HG02870 (cell line): ENCODE measurements around the gene COL4A1.

Experiments
- ATAC-seq: cut with Tn5 transposase; IDR thresholded peaks from one replicate; pipeline ENCODE4 v1.9.1; 2021; ENCODE audit warnings: mild to moderate bottlenecking, moderate library complexity; ENCODE audit not compliant: unreplicated experiment

Gene COL4A1

GRCh38 chr13:110177790-110178189, 129.2 kb downstream of the COL4A1 start:
- no peak for ATAC-seq

- ATAC-seq, result no peak
Observed at GRCh38 chr13:110176431-110176830, 130.5 kb downstream of the COL4A1 start.

- no peak for ATAC-seq
Observed at GRCh38 chr13:110173247-110173818, 133.6 kb downstream of the COL4A1 start.

GRCh38 chr13:110170882-110171281, 136.1 kb downstream of the COL4A1 start:
- no peak for ATAC-seq

GRCh38 chr13:110170020-110170790, 136.8 kb downstream of the COL4A1 start:
- no peak for ATAC-seq

- ATAC-seq, result no peak
Observed at GRCh38 chr13:110168999-110169933, 137.7 kb downstream of the COL4A1 start.

GRCh38 chr13:110166598-110166997, 140.4 kb downstream of the COL4A1 start:
- ATAC-seq, result no peak

GRCh38 chr13:110164706-110165105, 142.3 kb downstream of the COL4A1 start:
- ATAC-seq, result no peak

- no peak for ATAC-seq
Observed at GRCh38 chr13:110162866-110163658, 143.9 kb downstream of the COL4A1 start.

GRCh38 chr13:110162053-110162452, 144.9 kb downstream of the COL4A1 start:
- ATAC-seq, result no peak

GRCh38 chr13:110161112-110161882, 145.7 kb downstream of the COL4A1 start:
- no peak for ATAC-seq

GRCh38 chr13:110158226-110158625, 148.7 kb downstream of the COL4A1 start:
- ATAC-seq, result no peak

- no peak for ATAC-seq
Observed at GRCh38 chr13:110157718-110158117, 149.2 kb downstream of the COL4A1 start.

GRCh38 chr13:110156301-110157049, 150.5 kb downstream of the COL4A1 start:
- no peak for ATAC-seq

GRCh38 chr13:110155072-110155471, 151.9 kb downstream of the COL4A1 start:
- ATAC-seq, result no peak

- no peak for ATAC-seq
Observed at GRCh38 chr13:110154410-110154933, 152.5 kb downstream of the COL4A1 start.

GRCh38 chr13:110152351-110152750, 154.6 kb downstream of the COL4A1 start:
- no peak for ATAC-seq

- no peak for ATAC-seq
Observed at GRCh38 chr13:110151462-110151861, 155.5 kb downstream of the COL4A1 start.
